HuH-7.5 (cell line): ENCODE results near the gene DDX24.

Experiments used
- DNase-seq: peaks from one replicate; pipeline ENCODE4 v3.0.0; 2011; ENCODE audit warnings: low spot score

The DDX24 gene

DNA sequence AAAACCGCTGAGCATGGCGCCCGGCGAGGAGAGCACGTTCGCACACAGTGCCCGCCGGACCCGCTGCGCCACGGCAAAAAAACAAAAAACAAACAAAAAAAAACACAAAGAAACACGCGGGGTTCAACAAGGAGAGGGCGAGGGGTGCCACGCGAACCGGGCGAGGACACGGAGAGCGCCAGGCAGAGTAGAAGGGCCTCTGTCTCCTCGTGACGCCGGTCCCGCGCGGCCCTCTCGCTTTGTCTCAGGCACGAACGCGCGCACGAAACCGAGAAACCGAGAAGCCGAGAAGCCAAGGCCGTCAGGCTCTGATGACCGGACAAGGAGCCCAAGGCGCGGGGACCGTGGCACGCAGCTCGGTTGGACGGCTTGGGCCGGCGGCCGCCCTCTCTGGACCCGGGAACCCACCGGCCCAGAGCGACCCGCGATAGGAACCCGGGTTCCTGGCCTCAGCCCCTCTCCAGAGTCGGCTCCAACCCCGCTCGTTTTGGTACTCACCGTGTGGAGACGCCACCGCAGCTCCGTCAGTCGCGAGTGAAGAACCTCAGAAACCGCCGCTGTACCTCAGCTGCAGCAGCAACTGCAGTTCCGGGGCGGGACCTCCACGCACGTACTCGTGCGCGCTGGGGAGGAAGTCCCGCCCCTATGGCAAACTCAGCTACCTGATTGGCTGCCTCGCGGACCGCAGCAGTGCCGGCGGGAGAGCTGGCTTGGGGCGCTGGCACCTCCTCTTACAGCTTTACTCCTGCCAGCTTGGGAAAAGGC is at the start of gene DDX24, which contains the start of gene IFI27L1:
TSS of gene DDX24 (minus strand) at position 582 of the 765 bp plus-strand sequence. CDS start 1,460 bp downstream, outside the sequence.
TSS of gene IFI27L1 (plus strand) at position 690 of the 765 bp plus-strand sequence. CDS start 15,628 bp downstream, outside the sequence.
- peak; percentile 87 for DNase-seq

DNA sequence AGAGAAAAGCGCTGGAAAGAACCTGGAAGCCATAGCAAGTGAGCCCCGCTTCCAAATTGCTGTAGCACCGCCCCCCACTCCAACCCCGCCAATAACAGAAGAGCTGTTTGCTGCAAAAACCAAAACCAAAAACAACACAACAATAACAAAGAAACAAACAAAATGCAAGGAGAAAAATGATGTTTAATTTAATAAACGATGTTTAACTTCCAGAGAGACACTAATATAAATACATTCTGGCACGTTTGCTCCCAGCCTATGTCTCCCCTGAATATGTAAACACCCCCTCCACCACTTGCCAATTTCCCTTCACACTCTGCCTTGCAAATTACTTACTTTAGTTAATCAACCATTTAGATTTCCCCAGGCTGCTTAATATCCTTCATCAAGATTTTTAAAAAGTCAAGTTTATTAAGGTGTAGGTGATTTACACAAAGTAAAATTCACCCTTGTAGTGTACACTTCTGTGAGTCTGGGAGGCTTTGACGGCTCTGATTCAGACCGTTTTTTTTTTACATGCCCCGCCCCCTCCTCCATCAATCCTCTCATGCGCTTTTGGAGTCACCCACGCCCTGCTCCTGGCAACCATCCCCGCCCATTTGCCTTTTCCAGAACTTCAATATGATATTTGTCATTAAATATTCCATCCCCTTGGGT is 48.9 kb upstream of the DDX24 start:
- no peak for DNase-seq

- DNase-seq, result peak; percentile 44
Measured at GRCh38 chr14:94129111-94129757, 48.2 kb upstream of the DDX24 start, which contains the start of gene IFI27L2. Gene IFI27L2, minus strand, starts transcription at chr14:94129604. Its CDS starts 40 bp downstream, at chr14:94129564.

- DNase-seq, result no peak
Measured at GRCh38 chr14:94128216-94128839, 47.3 kb upstream of the DDX24 start.

DNA sequence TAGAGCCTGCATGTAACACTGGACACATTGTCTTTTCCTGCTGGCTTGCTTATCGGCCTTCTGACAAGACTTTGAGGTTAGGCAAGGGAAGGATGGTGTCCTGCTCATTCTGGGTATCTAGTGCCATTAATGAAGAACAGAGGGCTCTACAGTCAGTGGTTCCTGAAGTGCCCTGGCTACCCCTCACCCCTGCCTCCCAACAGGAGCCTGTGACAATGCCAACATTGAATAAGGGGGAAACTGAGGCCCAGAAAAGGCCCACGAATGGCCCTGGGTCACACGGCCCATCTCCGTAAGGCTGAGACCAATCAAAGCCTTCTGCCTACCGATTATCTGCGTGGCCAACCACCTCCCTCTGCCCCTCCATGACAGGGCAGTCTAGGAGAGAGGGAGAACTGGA is 46.3 kb upstream of the DDX24 start:
- DNase-seq, result no peak

- DNase-seq, result no peak
Measured at GRCh38 chr14:94126800-94127199, 45.8 kb upstream of the DDX24 start.

DNA sequence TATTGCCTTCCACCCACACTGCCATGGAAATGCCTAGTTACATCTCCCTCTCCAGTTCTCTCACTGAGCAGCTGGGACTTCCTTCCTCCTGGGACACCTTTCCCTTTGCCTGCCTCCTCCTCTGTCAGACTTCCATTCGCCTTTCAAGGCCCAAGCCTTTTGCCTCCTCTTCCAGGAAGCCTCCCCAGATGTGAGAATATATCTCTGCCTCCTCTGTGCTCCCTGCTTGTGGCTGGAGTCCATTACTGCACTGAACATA is 45.3 kb upstream of the DDX24 start:
- DNase-seq, result no peak

DNA sequence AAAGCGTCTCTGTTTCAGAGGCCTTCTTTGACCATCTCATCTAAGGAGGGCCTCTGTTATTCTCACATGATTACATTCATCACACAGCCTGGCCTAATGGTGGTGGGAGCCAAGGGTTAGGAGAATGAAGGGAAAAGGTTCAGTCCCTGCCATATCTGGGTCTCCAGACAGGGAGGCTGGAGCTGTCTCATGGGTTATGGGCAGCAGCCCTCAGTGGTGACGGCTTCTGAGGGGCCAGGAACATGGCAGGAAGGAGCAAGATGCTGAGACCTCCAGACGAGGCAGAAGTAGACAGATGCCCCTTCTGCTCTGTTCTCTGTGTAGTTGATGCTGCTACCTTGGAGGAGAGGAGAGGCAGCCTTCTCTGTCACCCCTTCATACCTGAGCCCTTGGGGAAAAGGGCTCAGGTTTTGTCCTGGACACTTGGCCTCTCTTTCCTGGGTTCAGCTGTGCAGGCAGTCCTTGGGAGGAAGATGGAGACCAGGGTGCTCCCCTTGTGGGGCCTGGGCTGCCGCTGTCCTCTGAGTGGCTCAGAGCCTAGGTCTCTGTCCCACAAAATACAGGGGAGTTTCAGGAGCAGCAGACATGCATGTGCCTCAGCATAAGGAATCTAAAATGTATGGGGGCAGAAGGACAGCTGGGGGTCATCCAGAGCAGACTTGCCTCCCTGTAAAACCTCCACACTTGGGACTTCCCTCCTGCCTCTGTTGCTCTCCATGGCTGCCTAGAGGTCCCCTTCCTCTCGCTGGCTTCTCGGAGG is 44.8 kb upstream of the DDX24 start:
- DNase-seq, result no peak

- DNase-seq, result no peak
Measured at GRCh38 chr14:94124582-94125377, 43.8 kb upstream of the DDX24 start.

DNA sequence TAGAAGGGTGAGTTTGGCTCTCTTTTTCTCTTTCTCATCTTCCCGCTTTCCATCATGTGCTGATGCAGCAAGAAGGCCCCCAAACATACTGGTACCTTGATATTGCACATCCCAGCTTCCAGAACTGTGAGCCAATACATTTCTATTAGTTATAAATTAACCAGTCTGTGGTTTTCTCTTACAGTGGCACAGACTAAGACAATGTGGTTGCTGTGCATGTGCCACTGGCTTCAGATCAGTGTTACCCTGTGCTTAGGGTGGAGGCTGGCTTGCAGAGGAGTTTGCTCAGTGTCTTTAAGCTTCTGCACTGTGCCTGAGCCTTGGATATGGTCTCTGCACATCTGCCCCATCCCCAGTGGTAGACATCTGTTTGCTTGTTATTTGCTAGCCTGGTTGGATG is 42.9 kb upstream of the DDX24 start:
- no peak for DNase-seq

- no peak for DNase-seq
Measured at GRCh38 chr14:94123296-94123695, 42.3 kb upstream of the DDX24 start.

- no peak for DNase-seq
Measured at GRCh38 chr14:94122438-94122837, 41.4 kb upstream of the DDX24 start.

- no peak for DNase-seq
Measured at GRCh38 chr14:94121485-94121884, 40.5 kb upstream of the DDX24 start.

DNA sequence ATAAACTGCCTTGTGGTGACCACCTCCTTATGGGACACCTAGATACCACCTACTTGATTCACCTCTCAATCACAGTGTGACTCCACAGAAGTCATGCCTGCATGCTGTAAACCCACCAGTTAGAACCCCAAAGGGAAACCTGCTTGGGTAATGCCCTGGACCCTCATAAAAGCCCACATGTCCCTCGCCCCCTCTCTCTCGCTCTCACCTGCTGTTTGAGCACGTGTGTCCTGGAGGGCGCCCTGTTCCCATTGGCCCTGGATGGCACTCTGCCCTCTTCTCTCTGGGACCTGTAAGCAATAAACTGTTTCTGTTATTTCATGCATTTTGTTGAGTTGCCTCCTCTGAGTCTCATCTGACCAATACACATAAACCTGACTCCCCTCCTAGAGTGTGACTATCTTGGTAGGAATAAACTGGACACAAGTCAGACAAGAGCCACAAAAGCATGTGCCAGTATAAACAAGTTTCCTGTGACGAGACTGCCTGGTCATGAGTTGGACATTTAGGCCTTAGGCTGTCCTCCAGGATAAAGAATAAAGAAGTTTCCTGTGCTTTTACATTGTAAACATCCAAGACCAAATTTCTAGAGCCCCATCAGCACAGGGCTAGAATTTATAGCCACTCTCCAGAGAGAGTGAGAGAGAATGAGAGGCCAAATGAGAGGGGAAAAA is 39.8 kb upstream of the DDX24 start:
- DNase-seq, result no peak

DNA sequence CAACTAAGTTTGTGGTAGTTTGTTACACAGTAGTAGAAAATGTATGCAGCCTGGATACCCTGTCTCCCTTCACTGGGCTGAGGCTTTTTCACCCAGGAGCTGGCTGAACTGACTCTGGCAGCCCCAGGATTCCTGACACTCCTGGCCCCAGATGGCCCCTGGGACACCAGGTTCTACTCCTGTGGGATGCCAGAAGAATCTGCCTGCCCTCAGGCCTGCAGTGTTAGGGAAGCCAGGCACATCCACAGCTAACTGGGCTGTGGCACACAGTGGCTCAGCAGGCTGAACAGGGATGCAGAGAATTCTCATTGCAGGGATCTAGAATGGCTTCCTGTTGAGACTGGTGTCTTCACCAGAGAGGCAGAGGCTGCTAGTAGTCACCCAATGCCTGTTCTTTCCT is 38.1 kb upstream of the DDX24 start:
- DNase-seq, result no peak

- DNase-seq, result no peak
Measured at GRCh38 chr14:94117856-94118255, 36.9 kb upstream of the DDX24 start.

GRCh38 chr14:94116701-94117100 is 35.7 kb upstream of the DDX24 start:
- no peak for DNase-seq

DNA sequence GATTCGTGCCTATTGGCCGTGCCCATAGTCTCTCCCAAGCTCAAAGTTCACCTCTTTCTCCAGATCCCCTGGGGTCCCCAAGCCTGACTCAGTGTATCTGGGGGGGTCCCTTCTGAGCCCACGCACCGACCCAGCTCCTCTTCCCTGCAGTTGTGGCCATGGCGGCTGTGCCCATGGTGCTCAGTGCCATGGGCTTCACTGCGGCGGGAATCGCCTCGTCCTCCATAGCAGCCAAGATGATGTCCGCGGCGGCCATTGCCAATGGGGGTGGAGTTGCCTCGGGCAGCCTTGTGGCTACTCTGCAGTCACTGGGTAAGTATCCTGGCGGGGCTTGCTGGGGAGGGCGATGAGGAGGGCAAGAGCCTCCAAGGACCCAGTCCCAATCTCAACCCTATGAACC is 34.6 kb upstream of the DDX24 start:
- DNase-seq, result no peak

DNA sequence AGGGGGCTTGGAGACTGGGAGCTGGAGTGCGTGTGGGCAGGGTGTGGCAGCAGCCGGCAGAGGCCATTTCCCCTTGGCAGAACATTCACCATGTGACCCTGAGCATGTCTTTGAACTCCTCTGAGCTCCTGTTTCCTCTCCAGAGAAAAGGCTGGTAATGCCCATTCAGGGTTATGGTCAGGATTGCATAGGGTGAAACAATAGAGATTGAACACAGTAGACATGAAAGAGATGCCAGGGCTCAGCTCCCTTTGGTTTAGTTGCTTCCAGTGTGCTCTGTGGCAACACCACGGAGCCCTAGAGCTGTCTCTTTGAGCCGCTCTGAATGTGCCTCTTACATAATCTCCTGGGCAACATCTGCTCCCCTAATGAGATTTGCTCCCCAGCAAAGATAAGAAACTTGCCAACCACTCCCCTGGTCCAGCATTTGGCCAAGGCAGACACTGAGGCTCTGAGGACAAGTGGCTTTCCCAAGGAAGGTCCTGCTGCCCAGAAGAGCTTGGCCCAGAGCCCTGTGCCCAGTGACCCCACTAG is 34.1 kb upstream of the DDX24 start:
- no peak for DNase-seq

DNA sequence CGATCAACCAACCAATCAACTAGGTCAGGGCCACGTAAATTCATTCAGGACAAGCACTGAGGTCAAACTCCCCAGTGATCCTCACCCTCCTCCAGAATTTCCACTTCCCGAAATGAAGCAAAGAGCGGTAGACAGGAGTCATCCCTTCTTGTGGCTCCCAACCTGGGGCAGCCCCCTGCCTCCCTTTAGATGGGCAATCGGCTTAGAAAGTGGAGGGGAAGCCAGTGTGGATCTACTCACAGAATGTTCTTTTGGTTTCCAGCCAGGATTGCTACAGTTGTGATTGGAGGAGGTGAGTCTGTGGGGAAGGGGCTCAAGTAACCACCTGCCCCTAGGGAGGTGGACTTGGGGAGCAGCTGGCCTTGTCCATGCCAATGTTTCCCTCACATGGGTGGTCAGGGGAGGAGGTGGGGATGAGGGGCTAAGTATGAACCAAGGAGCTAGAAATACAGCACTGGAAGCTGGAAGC is 33.6 kb upstream of the DDX24 start:
- no peak for DNase-seq
